HepG2 (cell line): ENCODE data around the gene DIMT1. TPM values are rescaled to one million over a fixed set of nuclear protein-coding genes. Genes with fewer than 3 reads are reported as not detected.

ENCODE experiments used
- DMAP1 ChIP-seq: IDR thresholded peaks from 2 replicates; pipeline ENCODE4 v1.6.1; 2016
- FOXK2 ChIP-seq: fragments of 450-650 bp; IDR thresholded peaks from 2 replicates; pipeline ENCODE4 v1.6.1; 2016
- MAZ ChIP-seq, 2 experiments: sonication (generic) in 1 of 2; formaldehyde crosslinking in 1 of 2; IDR thresholded peaks; 2 replicates each; pipeline versions ENCODE4 v1.5.0 to v1.6.1; 2012 to 2020; ENCODE audit warnings: low read depth in 2 of 2, mild to moderate bottlenecking in 2 of 2, borderline replicate concordance in 1 of 2, improper control_type of control experiment in 1 of 2, low read length in 1 of 2, missing genetic modification reagents in 1 of 2, moderate library complexity in 1 of 2
- NFKB2 ChIP-seq: sonication (generic); formaldehyde crosslinking; IDR thresholded peaks from 2 replicates; pipeline ENCODE4 v1.4.0; 2020; ENCODE audit warnings: missing genetic modification reagents, borderline replicate concordance
- PBX3 ChIP-seq: sonication (generic); formaldehyde crosslinking; IDR thresholded peaks from 2 replicates; pipeline ENCODE4 v1.8.1; 2023; ENCODE audit warnings: missing genetic modification reagents, inconsistent platforms, borderline replicate concordance
- PRDM10 ChIP-seq: sonication (generic); formaldehyde crosslinking; IDR thresholded peaks from 2 replicates; pipeline ENCODE4 v1.4.0; 2020; ENCODE audit warnings: low read depth, missing genetic modification reagents
- TFE3 ChIP-seq: IDR thresholded peaks from 2 replicates; pipeline ENCODE4 v1.6.1; 2016
- YEATS2 ChIP-seq: sonication (generic); formaldehyde crosslinking; IDR thresholded peaks from 2 replicates; pipeline ENCODE4 v1.4.0; 2020; ENCODE audit warnings: missing genetic modification reagents, borderline replicate concordance
- ZFP36 ChIP-seq: fragments of 150-350 bp; IDR thresholded peaks from 2 replicates; pipeline ENCODE4 v1.6.1; 2018; ENCODE audit warnings: borderline replicate concordance, low read length, low read depth; ENCODE audit not compliant: partially characterized antibody
- ZFY ChIP-seq: sonication (generic); formaldehyde crosslinking; IDR thresholded peaks from 2 replicates; pipeline ENCODE4 v1.4.0; 2020; ENCODE audit warnings: missing genetic modification reagents
- ZNF3 ChIP-seq: IDR thresholded peaks from 2 replicates; pipeline ENCODE4 v1.7.0; 2017; ENCODE audit warnings: inconsistent platforms
- ZNF547 ChIP-seq: sonication (generic); formaldehyde crosslinking; IDR thresholded peaks from 2 replicates; pipeline ENCODE4 v1.5.1; 2020; ENCODE audit warnings: mild to moderate bottlenecking, missing genetic modification reagents
- ZNF572 ChIP-seq: sonication (generic); formaldehyde crosslinking; IDR thresholded peaks from 2 replicates; pipeline ENCODE4 v1.5.1; 2020; ENCODE audit warnings: mild to moderate bottlenecking, missing genetic modification reagents
- ZNF891 ChIP-seq: sonication (generic); formaldehyde crosslinking; IDR thresholded peaks from 2 replicates; pipeline ENCODE4 v1.5.0; 2020; ENCODE audit warnings: mild to moderate bottlenecking, missing genetic modification reagents
- ZUFSP ChIP-seq: sonication (generic); formaldehyde crosslinking; IDR thresholded peaks from 2 replicates; pipeline ENCODE4 v1.9.0; 2021; ENCODE audit warnings: missing genetic modification reagents, mild to moderate bottlenecking, borderline replicate concordance
- polyA plus RNA-seq, 8 experiments: library from polyadenylated mRNA; depleted of rRNA in 3 of 8; stranded (reverse) in 7 of 8; unstranded in 1 of 8; fragments of >200 nt; fragmentation: Illumina TruSeq in 4 of 8; extraction: Trizol in 4 of 8; gene quantifications; 2 replicates each; pipeline versions ENCODE4 v1.2.1 to v1.2.3, GENCODE V29; 2011 to 2016; ENCODE audit warnings: low read depth in 4 of 8, missing spikeins in 1 of 8, mixed read lengths in 1 of 8; ENCODE audit not compliant: insufficient read depth in 1 of 8
- total RNA-seq, 5 experiments: library from RNA; depleted of rRNA; stranded (reverse); fragments of >200 nt; fragmentation: Illumina TruSeq; extraction: Trizol; gene quantifications; 2 replicates each; pipeline ENCODE4 v1.2.3, GENCODE V29; 2016; ENCODE audit warnings: low read depth in 1 of 5
- TF ChIP-seq, protein P1 (sequence below): sonication (generic); formaldehyde crosslinking; conservative IDR thresholded peaks from 2 replicates; pipeline ENCODE4 v1.4.0; 2020; ENCODE audit warnings: missing genetic modification reagents
- TF ChIP-seq, protein P2 (sequence below): sonication (generic); formaldehyde crosslinking; IDR thresholded peaks from 2 replicates; pipeline ENCODE4 v1.5.0; 2020; ENCODE audit warnings: missing genetic modification reagents

Gene DIMT1
- total and polyA plus RNA-seq, 2 of the 13 experiments (the other 11 are each of a cell fraction or from before 2014, with no cell fraction given): 16.1 to 35.2 TPM

DNA sequence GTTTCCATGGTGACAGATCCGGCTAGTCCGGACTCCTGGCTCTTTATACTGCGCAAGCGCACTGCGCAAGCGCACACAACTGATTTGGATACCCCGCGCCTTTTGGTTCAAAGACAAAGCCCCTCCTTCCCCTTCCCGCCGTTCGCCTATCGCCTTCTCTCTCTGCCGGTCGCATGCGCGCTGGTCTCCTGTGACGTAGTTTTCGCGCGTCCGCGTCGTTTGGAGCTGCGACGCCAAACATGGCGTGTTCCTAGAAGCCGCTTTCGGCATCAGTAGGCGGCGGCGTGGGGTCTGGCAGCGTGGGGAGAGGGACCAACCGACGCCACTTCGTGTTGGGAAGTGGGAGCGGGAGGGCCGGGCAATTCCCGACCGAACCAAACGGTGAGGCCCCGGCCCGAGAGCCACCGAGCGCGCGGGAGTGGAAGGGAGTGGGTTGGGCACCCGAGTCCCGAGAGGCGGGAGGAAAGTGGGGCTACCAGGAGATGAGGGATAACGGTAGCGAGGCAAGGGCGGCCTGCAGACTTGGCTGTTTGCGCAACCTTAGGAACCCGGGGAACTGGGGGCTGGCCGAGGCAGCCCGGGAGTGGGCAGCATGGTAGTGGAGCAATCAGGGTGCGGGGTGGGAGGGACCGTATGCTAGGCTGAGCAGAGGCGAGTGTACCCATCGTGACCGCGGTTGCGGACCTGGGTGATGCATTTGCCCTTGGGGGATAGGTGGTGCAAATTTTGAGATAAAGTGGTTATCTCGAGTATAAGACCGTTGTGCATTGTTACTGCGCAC, 9.0 kb upstream of the DIMT1 start, which contains the start of gene IPO11 (continued):
- TF ChIP-seq DMAP1 (CRISPR knock-in tag) (peak; percentile 91), ZFP36 (no peak), ZNF891 (CRISPR knock-in tag) (no peak; the same call in none of the 2 replicates), PRDM10 (CRISPR knock-in tag) (0 out of 2 replicates have a peak, but pooled peaks have one; percentile 26), ZNF572 (CRISPR knock-in tag) (no peak), TFE3 (CRISPR knock-in tag) (no peak), ZNF547 (CRISPR knock-in tag) (peak; percentile 84), NFKB2 (CRISPR knock-in tag) (no peak; the same call in 1 of the 2 replicates), MAZ (IDR thresholded peaks at IDR 0.05; ENCODE audit: borderline replicate concordance, low read depth, low read length) (no peak), MAZ (CRISPR knock-in tag; IDR thresholded peaks at IDR 0.05; ENCODE audit: low read depth) (peak; percentile 83), PBX3 (CRISPR knock-in tag) (no peak; the same call in 1 of the 2 replicates), YEATS2 (CRISPR knock-in tag) (peak; percentile 89; the same call in 1 of the 2 replicates), ZNF3 (CRISPR knock-in tag) (no peak), ZFY (CRISPR knock-in tag) (peak; percentile 66), ZUFSP (no peak), FOXK2 (peak; percentile 71)
- TF ChIP-seq, protein P1, sequence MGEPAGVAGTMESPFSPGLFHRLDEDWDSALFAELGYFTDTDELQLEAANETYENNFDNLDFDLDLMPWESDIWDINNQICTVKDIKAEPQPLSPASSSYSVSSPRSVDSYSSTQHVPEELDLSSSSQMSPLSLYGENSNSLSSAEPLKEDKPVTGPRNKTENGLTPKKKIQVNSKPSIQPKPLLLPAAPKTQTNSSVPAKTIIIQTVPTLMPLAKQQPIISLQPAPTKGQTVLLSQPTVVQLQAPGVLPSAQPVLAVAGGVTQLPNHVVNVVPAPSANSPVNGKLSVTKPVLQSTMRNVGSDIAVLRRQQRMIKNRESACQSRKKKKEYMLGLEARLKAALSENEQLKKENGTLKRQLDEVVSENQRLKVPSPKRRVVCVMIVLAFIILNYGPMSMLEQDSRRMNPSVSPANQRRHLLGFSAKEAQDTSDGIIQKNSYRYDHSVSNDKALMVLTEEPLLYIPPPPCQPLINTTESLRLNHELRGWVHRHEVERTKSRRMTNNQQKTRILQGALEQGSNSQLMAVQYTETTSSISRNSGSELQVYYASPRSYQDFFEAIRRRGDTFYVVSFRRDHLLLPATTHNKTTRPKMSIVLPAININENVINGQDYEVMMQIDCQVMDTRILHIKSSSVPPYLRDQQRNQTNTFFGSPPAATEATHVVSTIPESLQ (CRISPR knock-in tag): no peak
- TF ChIP-seq, protein P2, sequence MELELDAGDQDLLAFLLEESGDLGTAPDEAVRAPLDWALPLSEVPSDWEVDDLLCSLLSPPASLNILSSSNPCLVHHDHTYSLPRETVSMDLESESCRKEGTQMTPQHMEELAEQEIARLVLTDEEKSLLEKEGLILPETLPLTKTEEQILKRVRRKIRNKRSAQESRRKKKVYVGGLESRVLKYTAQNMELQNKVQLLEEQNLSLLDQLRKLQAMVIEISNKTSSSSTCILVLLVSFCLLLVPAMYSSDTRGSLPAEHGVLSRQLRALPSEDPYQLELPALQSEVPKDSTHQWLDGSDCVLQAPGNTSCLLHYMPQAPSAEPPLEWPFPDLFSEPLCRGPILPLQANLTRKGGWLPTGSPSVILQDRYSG (CRISPR knock-in tag): no peak
